ENCODE data around the gene CCR2. TPM values are rescaled to one million over a fixed set of nuclear protein-coding genes. Genes with fewer than 3 reads are reported as not detected.

Gene CCR2
- total and polyA plus RNA-seq, 4 donors = 1.7 to 21.2 (median 8.4) TPM

DNA sequence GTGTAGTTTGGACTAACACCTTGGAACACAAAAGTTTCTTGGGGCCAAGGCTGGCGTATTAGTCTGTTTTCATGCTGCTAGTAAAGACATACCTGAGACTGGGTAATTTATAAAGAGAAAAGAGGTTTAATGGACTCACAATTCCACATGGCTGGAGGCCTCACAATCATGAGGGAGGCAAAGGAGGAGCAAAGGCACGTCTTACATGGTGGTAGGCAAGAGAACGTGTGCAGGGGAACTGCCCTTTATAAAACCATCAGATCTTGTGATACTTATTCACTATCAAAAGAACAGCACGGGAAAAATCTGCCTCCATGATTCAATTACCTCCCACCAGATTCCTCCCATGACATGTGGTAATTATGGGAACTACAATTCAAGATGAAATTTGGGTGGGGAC is 9.4 kb upstream of the CCR2 start:
- no peak overlapping the region for H3K27ac ChIP-seq (ENCODE audit: low read depth in 1 of 2, low read length in 1 of 2)
- ATAC-seq (ENCODE audit: insufficient read depth, low FRiP score) (no peak), DNase-seq (no peak)
- no peaks in the 10 kb centered on the region for H3K4me1 ChIP-seq (ENCODE audit: control insufficient read depth in 5 of 5, insufficient read depth in 5 of 5, low read length in 5 of 5)
- H3K36me3 ChIP-seq (ENCODE audit: control insufficient read depth in 4 of 4, insufficient read depth in 4 of 4, low read length in 4 of 4) = no peaks in the 10 kb centered on the region
- peaks cover 0 to 3% (median 0%) of the 10 kb centered on the region in 4 donors for H3K9me3 ChIP-seq (ENCODE audit: control insufficient read depth in 4 of 4, insufficient read depth in 3 of 4, low read length in 3 of 4)
- no peak overlapping the region for H3K4me3 ChIP-seq
- TF ChIP-seq, protein P1, sequence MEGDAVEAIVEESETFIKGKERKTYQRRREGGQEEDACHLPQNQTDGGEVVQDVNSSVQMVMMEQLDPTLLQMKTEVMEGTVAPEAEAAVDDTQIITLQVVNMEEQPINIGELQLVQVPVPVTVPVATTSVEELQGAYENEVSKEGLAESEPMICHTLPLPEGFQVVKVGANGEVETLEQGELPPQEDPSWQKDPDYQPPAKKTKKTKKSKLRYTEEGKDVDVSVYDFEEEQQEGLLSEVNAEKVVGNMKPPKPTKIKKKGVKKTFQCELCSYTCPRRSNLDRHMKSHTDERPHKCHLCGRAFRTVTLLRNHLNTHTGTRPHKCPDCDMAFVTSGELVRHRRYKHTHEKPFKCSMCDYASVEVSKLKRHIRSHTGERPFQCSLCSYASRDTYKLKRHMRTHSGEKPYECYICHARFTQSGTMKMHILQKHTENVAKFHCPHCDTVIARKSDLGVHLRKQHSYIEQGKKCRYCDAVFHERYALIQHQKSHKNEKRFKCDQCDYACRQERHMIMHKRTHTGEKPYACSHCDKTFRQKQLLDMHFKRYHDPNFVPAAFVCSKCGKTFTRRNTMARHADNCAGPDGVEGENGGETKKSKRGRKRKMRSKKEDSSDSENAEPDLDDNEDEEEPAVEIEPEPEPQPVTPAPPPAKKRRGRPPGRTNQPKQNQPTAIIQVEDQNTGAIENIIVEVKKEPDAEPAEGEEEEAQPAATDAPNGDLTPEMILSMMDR (IDR thresholded peaks at IDR 0.05; ENCODE audit: control extremely low read depth, extremely low read depth) = no peak
- no peak overlapping the region for H3K9ac ChIP-seq (ENCODE audit: insufficient read depth in 1 of 2, low read length in 2 of 2)
- H3K27me3 ChIP-seq (ENCODE audit: control insufficient read depth in 3 of 3, insufficient read depth in 3 of 3, low read length in 2 of 3) = peaks cover 0 to 3% (median 0%) of the 10 kb centered on the region in 3 donors
- 88 to 94% methylated on average over 4 of the region's 4 CpGs for WGBS, 2 donors

DNA sequence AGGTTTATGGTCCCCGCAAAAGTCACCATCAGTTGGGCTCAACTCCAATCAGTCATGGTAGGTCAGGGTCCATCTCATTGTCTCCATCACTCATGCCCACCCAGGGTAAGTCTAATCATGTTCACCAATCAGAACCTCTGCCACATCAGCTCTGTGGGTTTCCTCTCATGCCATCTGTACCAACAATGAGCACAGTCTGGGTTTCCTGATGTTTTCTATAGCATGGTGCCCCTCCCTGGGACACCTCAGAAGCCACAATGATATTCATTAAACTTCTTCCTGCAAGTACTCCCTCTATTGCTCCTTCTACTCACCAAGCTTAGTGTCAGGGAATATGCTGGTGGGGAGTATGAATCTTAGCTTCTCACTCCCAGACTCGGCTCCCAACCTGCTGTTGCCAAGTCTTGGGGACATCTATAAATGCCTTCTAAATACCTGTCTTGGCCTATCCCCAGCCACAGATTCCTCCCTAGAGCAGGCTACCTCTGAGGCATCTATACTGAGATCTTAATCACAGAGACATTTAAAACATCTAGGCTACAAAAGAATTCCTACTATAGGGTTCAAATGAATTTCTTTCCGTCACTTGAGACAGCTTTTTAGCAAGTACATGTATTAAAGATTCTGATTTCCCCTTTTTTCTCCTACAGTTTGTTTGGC is 5.0 kb upstream of the CCR2 start:
- H3K36me3 ChIP-seq (ENCODE audit: control insufficient read depth in 4 of 4, insufficient read depth in 4 of 4, low read length in 4 of 4) = no peaks in the 10 kb centered on the region
- WGBS, 2 donors = 74 to 83% methylated on average over 3 of the region's 3 CpGs

DNA sequence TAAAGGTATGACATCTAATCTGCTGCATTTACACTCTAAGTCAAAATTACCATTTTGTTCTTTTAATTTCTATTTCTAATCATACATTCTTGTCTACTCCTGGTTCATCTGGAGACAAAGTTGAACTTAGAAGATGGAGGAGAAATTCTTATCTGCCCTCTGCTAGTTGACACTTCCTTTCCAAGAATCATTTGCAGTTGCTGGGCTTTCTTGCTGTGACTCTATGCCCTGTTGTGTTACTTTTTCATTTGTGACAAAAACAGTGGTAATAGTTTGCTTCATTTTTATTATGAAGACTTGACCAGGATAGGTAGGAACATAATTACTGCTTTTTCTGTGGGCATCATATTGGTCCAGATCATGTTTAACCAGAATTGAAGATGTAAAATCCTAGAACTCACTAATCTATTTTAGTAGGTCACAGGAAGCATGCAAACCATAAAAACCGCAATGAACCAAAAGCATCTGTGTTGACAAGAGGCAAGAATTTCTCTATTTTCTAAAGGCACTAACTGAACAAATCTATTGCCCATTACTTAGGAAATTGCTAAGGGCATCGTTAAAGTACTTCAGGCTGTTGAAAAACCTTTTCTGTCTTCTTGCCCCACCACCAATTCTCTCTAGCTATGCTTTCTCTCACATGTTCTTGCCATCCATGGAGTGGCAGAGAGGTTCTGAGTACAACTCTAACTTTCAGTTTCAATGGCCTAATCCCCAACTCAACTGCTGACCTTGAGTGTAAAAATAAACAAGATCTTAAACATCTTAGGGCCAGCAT is 4.2 kb upstream of the CCR2 start:
- H3K36me3 ChIP-seq (ENCODE audit: control insufficient read depth in 4 of 4, insufficient read depth in 4 of 4, low read length in 4 of 4) = no peaks in the 10 kb centered on the region
- peaks cover 0 to 9% (median 0%) of the 10 kb centered on the region in 3 donors for H3K27me3 ChIP-seq (ENCODE audit: control insufficient read depth in 3 of 3, insufficient read depth in 3 of 3, low read length in 2 of 3)
- peaks cover 0 to 3% (median 0%) of the 10 kb centered on the region in 5 donors for H3K4me1 ChIP-seq (ENCODE audit: control insufficient read depth in 5 of 5, insufficient read depth in 5 of 5, low read length in 5 of 5)
- 26 to 55% methylated on average over 2 of the region's 2 CpGs for WGBS, 2 donors
- no peak overlapping the region for H3K4me3 ChIP-seq
- no peak for ATAC-seq (ENCODE audit: insufficient read depth, low FRiP score)
- H3K9ac ChIP-seq (ENCODE audit: insufficient read depth in 1 of 2, low read length in 2 of 2) = no peak overlapping the region
- TF ChIP-seq, protein P1 (IDR thresholded peaks at IDR 0.05; ENCODE audit: control extremely low read depth, extremely low read depth) = no peak
- no peak overlapping the region for H3K27ac ChIP-seq (ENCODE audit: low read depth in 1 of 2, low read length in 1 of 2)
- peaks cover 0 to 3% (median 0%) of the 10 kb centered on the region in 4 donors for H3K9me3 ChIP-seq (ENCODE audit: control insufficient read depth in 4 of 4, insufficient read depth in 3 of 4, low read length in 3 of 4)
- DNase-seq = no peak

More for the DNA sequence above, 5.0 kb upstream of the CCR2 start:
- Histone ChIP-seq H3K27ac (ENCODE audit: low read depth in 1 of 2, low read length in 1 of 2) (no peak overlapping the region), H3K4me1 (ENCODE audit: control insufficient read depth in 5 of 5, insufficient read depth in 5 of 5, low read length in 5 of 5) (no peaks in the 10 kb centered on the region), H3K27me3 (ENCODE audit: control insufficient read depth in 3 of 3, insufficient read depth in 3 of 3, low read length in 2 of 3) (peaks cover 0 to 9% (median 0%) of the 10 kb centered on the region in 3 donors), H3K9ac (ENCODE audit: insufficient read depth in 1 of 2, low read length in 2 of 2) (no peak overlapping the region), H3K4me3 (no peak overlapping the region), H3K9me3 (ENCODE audit: control insufficient read depth in 4 of 4, insufficient read depth in 3 of 4, low read length in 3 of 4) (peaks cover 0 to 3% (median 0%) of the 10 kb centered on the region in 4 donors)
- TF ChIP-seq, protein P1 (IDR thresholded peaks at IDR 0.05; ENCODE audit: control extremely low read depth, extremely low read depth) = no peak
- no peak for ATAC-seq (ENCODE audit: insufficient read depth, low FRiP score)
- DNase-seq = no peak

Measured in lung (tissue), 12 donors.